COR-L47 (cell line): ENCODE data around the gene TAPT1.
"Not testable (repeated sequence)": the region's sequence is repeated elsewhere in the genome, so short reads cannot be mapped to it uniquely, and the experiment has no call there.

Experiments
- DNase-seq: peaks from one replicate; lab custom pipeline; 2025; lab: John Stamatoyannopoulos, UW

The TAPT1 gene

DNA sequence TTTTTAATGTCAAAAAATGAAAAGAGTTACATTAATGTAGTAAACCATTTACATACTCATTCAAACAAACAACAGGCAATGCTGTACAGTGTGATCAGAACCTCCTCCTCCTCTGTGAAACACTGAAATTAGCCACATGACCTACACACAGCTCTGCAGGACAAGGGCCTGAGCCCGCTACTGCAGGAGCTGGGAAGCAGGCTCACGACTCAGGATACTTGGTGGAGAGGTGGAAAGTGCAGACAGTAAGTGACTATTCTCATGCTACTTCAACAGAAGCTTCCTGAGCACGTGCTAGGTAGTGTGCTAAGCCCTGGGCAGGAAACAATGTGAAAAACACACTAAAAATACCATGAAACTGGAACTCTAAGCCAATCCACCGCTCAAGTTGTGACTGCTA lies 56.8 kb downstream of the TAPT1 start:
- no peak for DNase-seq

DNA sequence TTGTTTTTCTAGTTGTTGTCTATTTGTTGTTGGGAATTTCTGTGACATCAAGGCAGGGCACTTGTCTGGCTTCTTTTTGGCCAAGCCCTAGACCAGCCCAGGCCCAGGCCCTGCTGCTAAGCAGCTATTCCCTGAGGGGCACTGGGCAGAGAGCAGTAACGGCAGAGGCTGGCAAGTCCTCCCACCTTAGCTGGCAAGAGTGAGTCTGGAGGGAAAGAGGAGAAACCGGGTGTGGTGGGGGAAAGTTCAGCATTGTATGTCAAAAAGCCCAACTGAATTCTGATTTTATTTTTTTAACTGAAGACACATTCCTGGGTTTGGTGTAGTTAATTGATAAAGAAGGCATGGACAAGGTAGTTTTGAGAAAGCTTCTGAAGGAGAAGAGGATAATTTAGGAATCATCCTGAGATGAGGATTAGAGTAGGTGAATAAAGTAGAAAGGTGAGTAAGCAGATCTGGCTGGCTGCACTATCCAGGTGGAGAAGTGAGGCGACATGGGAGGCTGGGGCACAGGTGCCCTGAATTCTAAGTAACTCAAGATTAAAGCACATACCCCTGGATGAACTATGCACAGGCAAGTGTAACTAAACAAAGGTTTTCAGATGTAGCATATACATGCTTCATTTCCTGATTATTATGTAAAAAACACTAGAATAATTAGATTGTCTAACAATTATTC lies 57.4 kb downstream of the TAPT1 start:
- DNase-seq: no peak

DNA sequence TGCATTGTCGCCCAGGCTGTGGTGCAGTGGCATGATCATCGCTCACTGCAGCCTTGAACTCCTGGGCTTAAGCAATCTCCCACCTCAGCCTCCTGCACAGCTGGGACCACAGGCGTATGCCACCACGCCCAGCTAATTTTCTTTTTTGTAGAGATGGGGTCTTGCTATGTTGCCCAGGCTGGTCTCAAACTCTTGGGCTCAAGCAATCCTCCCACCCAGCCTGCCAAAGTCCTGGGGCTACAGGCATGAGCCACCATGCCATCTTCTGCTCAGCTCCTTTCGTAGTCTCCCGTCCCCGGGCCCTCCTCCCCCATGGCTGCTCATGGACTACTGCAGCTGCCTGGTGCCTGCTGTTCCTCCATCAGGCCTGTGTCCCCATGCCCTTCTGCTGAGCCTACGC lies 58.1 kb downstream of the TAPT1 start:
- no peak for DNase-seq

DNA sequence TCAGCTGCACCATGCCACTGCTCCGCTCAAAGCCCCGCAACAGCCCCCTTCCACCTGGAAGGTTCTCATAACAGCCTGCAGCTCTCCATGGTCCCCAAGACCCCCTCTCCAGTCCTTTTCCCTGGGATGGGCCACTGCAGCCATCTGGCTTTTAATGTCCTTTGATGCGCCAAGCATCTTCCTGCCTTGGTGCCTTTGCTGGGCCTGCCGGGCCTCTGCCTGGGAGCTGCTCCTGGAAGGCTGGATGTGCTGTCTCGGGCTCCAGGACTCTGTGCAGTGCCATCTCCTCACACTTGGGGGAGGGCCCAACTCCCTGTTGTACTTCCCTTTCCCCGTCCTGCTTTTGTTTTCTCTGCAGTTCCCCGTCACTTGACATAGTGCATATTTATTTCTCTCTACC lies 60.3 kb downstream of the TAPT1 start:
- DNase-seq: no peak

DNA sequence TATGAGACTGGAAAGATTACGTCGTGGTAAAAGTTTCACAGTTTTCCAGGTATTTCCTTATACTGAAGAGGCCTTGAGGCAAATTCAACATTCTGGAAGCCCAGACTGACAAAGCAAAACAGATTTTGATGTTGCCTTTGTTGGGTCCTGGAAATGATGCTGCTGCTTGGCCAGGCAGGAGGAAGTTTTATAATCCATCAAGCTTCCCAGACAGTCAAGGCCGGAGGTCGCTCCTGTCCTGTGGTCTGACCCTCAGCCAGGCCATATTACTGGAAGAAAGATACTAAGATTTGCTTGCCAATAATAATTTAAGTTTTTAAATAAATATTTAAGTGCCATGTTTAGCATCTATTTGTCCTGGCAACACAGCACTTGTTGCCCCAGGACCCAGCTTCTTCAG lies 63.4 kb downstream of the TAPT1 start:
- DNase-seq: no peak

DNA sequence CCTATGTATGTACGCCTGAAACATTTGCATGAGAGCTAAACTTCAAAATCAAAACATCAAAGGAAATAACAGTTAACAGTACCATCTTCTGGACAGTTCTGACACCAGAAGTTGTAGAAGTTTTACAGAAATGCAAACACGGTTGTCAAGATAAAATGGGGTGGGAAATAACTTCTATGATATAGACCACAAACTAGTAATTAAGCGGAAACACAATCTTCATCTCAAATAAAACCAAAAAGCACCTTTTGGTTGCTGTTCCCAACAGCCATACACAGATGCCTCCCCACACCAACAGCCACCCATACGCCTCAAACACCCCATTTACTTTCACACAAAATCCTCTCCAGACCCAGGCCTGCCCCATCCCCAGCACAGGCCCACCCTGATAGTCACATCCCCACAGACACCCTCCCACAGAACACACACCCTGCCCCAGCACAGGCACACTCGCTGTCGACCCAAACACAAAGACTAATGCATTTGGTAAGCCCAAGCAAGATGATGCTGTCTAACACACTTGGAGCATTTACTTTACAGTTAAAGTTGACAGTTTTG lies 64.3 kb downstream of the TAPT1 start:
- DNase-seq: no peak

DNA sequence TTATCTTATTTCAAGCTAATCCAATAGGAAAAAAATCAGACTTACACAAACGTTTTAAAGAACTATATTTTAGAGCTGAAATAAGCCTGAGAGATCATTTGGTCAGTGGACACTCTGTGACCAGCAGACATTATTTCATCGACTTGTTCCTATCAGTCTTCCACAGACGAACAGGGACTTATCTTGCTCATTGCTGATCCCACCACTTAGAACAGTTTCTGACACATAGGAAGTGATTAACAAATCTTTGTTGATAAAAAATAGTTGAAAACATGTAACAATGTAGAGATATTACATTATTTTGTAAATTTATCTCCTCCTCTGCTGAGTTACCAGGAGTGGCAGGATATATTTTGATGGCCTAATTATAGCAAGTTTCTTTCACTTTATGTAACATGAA lies 65.8 kb downstream of the TAPT1 start:
- no peak for DNase-seq

DNA sequence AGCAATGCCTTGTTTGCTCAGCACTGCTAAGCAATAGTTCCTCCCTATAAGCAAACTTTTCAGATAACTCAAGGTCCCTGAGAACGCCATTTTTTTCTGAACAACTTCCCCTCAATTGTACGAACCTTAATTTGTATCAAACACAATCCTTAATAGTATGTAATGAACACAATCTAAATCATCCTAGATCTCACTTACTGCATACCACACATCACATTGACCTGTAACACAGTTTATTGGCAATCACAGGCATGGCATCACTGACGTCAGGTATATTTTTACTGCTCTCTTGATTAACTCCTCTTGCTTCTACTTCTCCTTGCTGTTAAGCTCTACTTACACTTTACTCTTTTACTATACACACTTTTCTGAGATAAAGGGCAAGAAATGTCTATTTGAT lies 67.0 kb downstream of the TAPT1 start:
- no peak for DNase-seq

DNA sequence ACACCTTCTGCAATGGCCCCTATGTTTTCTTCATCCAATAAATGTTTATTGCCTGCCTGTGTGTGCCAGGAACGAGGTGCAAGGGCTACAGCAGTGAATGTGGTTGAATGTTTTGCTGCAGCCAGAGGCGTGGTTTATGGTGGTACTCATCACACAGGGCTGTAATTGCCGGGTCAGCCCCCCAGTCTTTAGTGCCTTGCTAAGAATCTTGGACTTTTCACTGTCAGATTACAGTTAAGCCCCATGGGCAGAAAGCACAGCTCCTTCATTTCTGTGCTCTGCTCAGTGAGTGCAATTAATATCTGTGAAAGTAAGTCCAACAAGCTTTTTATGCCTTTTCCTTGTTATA lies 67.8 kb downstream of the TAPT1 start:
- no peak for DNase-seq

DNA sequence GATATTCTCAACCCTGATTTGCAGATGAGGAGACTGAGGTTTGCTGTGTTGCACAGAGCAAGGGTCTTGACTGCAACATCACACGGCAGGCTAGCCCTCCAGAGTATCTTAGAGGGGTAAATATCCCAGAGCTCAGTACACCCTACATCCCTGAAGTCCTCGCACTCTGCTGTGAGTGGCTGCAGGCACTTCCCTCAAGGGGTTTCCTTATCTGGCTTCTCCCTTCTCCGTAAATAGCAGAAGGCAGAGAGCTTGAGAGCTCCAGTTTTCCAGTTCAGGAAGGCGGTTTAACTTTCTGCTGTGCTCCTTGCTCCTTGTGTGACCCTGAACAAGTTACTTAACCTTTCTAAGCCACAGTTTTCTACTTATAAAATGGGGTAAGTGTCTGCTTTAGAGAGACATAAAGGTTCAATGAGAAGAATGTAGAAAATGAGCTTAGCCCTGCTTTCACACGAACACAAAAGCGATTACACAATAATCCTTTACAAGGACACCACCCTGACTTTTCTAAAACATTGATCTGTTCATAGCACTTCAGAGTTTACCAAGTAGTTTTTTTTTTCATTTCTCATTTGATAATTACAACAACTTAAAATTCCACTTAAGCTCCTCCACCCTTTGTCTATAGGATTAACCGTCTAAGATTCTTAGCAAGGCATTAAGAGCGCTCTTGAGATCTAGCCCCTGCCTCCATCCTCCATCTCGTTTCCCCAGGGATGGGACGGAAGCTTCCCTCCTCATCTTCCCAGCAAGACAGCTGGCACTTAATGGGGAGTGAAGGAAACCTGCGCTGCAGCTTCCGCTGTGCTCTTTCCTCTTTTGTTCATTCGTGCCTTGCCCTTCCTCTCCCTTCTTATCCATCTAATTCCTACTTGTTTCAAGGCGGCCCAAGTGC lies 68.4 kb downstream of the TAPT1 start:
- DNase-seq: no peak

DNA sequence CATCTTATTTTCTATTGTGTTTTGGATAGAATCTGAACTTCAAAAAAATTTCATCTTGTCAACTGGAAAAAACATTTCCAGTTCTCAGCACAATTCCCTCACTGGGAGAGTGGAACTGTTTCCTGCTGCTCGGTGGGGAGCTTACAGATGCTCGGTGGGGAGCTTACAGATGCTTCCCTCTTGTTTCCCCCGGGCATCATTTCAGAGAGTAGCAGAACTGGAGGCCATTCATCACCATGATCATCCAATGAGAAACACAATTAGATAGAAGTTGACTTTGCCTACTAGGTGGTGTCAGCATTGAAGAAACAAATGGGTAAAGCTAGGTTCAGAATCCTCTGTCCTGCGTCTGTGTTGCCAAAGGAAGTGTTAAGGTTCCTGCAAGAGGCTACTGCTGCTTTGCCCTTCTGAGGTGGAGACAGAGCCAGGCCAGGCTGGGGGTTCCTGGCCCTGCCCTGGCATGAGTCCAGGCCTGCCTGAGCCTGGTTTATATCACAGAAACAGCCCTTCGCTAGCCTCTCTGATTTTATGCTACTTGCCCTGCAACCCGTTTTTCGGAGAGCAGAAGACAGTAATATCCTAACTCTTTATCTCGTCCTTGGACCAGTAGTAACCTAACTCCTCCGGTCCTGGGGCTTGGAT lies 70.6 kb downstream of the TAPT1 start:
- DNase-seq: peak; percentile 56

DNA sequence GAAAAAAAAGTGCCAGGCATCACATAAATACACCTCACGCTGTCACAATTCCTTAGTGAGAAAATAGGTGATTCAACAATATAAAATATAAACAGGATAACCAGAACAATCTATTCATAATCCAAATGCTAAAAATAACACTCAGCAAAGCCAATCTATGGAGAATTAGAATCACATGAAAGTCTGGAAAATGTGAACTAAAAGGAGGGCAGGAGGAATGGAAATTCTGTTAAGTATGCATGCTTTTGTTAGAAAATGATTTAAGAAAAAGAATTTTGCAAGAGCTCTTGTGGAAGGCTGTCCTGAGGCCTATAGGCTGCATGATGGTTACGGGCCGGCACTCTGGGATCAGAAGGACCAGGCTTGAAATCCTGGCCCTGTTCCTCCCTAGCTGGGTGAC lies 71.8 kb downstream of the TAPT1 start:
- no peak for DNase-seq

DNA sequence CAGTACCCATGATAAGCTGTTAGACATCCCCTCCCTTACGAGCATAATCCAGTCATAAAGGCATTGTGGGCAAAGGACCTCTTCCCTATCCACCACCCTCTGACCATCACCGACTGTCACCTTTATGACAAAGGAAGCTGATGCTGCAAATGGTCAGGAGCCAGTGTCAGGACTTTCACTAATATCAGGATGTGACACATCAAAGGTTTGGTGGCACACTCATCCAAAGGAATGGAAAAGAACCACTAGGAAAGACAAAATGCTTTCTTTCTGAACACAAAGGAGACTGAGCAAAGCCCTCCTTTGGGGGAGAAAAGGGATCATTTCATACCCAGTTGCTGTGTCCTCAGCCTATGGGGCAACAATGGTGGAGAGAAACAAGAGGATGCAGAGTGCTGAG lies 75.6 kb downstream of the TAPT1 start:
- no peak for DNase-seq

DNA sequence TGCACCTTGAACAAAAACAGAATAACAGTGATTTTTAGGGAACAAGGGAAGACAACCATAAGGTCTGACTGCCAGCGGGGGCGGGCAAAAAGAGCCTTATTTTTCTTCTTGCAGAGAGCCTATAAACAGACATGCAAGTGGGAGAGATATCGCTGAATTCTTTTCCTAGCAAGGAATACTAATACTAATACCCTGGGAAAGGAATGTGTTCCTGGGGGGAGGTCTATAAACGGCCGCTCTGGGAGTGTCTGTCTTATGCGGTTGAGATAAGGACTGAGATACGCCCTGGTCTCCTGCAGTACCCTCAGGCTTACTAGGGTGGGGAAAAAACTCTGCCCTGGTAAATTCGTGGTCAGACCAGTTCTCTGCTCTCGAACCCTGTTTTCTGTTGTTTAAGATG lies 81.4 kb downstream of the TAPT1 start:
- not testable (repeated sequence) for DNase-seq

DNA sequence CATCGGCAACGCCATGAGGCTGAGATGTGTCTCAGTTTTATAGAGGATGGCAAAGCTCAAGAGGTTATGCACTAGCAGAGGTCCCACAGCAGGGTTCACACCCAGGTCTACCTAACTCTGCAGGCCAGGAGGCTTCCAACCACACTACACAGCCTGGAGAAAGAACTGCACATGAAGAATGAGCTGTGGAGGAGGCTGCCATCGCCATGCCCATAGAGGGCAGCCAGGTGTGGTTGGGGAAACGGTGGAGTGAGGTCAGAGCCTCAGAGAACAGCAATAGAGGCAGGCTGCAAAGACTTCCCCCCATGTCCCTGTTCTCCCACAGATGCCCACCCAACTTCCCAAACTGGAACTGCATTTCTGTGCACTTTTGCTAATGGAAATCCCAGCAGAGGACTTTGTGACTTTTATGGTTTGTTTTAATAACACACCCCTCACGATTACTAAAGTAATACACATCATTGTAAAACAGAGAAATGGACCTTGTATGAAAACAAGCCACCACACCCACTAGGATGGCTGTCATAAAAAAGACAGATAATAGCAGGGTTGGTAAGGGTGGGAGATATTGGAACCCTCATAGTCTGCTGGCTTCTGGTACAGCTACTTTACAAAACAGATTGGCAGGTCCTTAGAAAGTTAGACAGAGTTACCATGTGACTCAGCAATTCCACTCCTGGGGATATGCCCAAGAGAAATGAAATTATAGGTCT lies 83.5 kb downstream of the TAPT1 start:
- no peak for DNase-seq

DNA sequence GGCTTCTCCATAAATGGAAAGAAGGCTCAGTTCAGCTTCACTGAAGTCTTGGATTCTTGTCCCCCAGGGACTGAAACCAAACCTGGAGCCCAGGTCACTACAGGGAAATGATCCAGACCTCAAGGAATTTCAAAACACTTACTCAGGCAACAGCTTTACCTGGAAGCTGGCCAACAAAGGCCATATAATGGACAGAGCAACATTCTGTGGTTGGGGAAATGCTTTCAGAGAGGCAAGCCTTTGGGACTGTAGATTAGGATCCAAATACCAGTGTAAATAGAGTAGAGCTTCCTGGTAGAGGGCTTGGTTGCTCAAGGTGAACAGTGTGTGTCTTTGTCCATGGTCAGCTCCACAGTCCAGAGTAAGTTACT lies 85.4 kb downstream of the TAPT1 start:
- no peak for DNase-seq

DNA sequence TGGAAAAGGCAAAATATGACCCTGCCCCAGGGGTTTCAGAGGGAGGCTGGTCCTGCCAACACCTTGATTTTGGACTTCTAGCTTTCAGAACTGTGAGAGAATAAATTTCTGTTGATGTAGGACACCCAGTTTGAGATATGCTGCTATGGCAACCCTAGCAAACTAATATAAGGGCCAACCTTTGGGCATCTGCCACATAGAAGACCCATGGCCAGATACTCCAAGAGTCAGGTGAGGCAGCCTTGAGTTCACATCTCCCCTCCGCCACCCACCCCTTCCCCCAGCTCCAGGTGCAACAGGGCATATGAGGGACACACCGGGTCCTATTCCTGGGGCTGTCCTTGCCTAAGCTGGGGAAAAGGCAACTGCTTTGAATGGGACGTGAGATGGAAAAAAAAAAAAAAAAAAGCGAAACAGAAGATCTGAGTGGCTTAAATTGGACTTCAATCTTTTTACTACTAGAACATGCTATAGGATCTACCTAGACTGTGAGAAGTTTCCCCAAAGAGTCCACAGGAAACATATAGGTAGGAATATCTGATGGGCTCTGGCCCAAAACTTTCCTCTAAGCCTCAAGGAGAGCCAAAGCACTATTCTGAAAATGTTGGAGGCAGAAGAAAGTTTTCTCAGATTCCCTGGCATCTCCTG lies 85.9 kb downstream of the TAPT1 start:
- DNase-seq: no peak

DNA sequence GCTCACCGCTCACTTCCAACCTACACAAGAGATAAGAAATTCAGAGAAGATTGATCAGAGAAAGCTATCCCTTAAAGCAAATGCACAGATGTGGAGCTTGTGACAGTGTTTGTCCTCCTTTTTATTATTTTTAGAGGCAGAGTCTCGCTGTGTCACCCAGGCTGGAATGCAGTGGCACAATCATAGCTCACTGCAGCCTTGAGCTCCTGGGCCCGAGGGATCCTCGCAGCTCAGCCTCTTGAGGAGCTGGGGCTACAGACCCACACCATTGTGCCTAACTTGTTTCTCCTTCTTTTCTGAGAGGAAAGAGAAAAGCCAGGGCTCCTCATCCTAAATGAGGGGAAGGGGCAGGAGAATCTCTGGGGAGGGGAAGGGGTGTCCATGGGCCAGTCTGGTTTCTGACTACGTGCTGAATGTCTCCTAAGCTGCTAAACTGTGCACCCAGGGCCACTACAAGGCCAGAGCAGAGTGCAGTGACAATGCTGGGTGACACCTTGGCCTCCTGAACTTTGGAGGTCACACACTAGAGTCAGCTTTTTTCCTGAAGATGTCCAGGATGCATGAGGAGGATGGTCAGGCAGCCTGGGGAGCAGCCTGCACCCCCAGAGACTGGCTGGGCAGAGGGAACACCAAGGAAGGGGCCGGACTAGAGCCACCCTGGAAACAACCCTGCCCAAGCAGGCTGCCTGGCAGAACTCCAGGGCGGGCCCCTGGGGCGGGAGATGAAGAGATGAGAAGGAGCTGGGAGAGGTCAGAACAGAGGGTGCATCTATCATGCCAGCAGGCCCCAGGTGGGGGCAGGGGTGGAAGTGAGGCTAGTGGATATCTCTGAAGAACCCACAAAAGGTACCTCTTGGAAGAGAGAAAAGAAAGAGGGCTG lies 87.0 kb downstream of the TAPT1 start:
- DNase-seq: no peak

DNA sequence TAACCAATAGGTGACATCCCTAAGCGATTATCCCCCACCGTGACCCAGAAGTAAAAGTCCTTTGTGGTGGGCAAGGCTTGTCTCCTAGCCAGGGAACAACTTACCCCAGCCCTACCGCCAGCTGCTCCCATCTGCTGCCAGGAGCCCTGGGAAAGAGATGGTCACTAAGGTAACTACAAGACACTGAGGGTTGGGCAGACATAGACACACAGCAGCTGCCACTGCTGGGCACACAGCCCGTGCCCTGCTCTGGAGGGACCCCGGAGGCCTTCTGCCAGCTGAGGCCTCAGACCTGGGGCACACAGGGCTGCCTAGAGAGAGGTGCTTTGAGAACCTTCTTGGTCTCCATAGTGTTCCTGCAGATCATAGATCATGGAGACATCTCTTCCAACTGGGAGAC lies 89.4 kb downstream of the TAPT1 start:
- DNase-seq: no peak

DNA sequence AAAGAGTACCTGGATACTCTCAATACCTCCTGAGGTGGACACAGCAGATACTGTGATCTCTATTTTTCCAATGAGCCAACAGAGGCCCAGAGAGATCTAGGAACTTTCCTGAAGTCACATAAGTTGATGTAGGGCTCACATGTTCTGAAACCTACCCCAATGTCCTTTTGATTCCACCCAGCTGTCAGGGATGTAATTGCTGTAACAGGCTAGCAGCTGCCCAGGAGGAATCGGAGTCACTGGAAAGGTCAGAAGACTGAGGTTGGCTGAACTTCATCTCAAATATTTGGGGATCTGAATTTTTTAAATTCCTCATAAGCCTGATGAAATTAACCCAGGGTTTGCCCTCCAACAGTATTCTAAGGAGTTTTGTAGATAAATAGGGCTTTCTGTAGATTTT lies 90.0 kb downstream of the TAPT1 start:
- DNase-seq: no peak

DNA sequence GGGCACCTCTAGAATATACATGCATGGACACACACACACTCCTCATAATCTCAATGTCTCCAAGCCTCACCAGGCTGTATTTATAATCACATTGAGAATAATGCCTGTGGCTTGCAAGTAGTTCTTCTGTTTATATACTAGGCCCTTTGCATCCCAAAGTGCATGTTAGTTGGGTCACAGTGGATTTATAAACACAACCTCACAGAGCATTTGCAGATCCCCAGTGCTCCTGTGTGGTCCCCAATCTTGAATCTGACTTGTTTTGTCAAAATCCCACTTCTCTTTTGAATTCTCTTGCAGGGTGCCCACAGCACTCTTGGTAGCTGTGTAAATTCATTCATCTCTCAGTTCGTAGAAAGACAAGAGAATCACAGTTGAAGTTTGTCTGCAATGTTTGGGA lies 92.9 kb downstream of the TAPT1 start:
- DNase-seq: no peak
